Left lung (tissue), 10 donors: ENCODE data around the gene TTC14. TPM values are rescaled to one million over a fixed set of nuclear protein-coding genes. Genes with fewer than 3 reads are reported as not detected.

Experiments
- ATAC-seq: fragments of 200-7000 bp; cut with Tn5 transposase; one replicate; pipeline ENCODE4 v1.9.1; 2020; ENCODE audit warnings: moderate library complexity
- DNase-seq, 4 donors: peaks; one replicate each; pipeline ENCODE4 v3.0.0-alpha.2; 2013 to 2020
- H3K27ac ChIP-seq, 2 donors: fragments of 200-600 bp; sonication (generic) in 1 of 2; one replicate each; pipeline versions ENCODE4 v1.5.0 to v1.8.0; 2020 to 2021
- H3K27me3 ChIP-seq, 2 donors: fragments of 200-600 bp; sonication (generic) in 1 of 2; one replicate each; pipeline versions ENCODE4 v1.5.0 to v1.8.0; 2020 to 2021
- H3K36me3 ChIP-seq, 2 donors: fragments of 200-600 bp; sonication (generic) in 1 of 2; one replicate each; pipeline versions ENCODE4 v1.5.0 to v1.8.0; 2020 to 2021
- H3K4me1 ChIP-seq, 2 donors: fragments of 200-600 bp; one replicate each; pipeline ENCODE4 v1.8.0; 2021
- H3K4me3 ChIP-seq, 2 donors: fragments of 200-600 bp; sonication (generic) in 1 of 2; one replicate each; pipeline versions ENCODE4 v1.5.0 to v1.8.0; 2020 to 2021; ENCODE audit warnings: mild to moderate bottlenecking in 1 of 2
- H3K9me3 ChIP-seq, 2 donors: fragments of 200-600 bp; sonication (generic) in 1 of 2; one replicate each; pipeline versions ENCODE4 v1.5.0 to v1.8.0; 2020 to 2021
- intact Hi-C, 2 donors: fragments of 100-400 bp; cut with DNase I; formaldehyde crosslinking; loops; one replicate each; pipeline versions ENCODE4 v1.11.2 to v1.14.2; 2022
- polyA plus RNA-seq, 6 donors: library from polyadenylated mRNA; unstranded; fragments of 120-200 nt; gene quantifications; one replicate each; pipeline ENCODE4 v1.2.1, GENCODE V29; 2013; ENCODE audit not compliant: insufficient read length in 6 of 6
- total RNA-seq, 2 donors: library from RNA; stranded (reverse); fragmentation: NEBNext Ultra II Directional; extraction: Animal tissue kit (Norgen Biotek cat#: 25700); gene quantifications; one replicate each; pipeline ENCODE4 v1.2.1, GENCODE V29; 2021
- TF ChIP-seq, protein P1 (sequence below), 2 donors: fragments of 200-600 bp; sonication (generic) in 1 of 2; IDR thresholded peaks; one replicate each; pipeline versions ENCODE4 v1.5.0 to v1.8.0; 2021; ENCODE audit warnings: antibody characterized with exemption in 2 of 2
- donor health status: DM: no; HTN: yes; CAD: no.
- donor health status: DM: no; HTN: no; CAD: no.

The TTC14 gene
- total and polyA plus RNA-seq, 8 donors: 39.5 to 149 (median 114) TPM

DNA sequence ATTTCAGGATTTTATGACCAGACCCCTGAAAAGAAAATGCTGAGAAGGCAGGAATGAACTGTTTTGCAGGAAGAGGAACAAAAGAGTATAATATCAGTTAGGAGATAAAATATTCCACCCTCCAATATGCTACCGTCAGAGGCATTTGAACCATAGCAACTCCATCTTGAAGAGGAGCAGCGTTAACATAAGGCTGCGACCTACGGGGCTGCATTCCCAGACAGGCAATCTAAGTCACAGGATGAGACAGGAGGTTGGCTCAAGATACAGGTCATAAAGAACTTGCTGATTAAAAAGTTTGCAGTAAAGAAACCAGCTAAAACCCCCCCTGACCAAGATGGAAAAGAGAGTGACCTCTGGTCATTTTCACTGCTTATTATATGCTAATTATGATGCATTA lies 54.4 kb downstream of the TTC14 start:
- H3K36me3 ChIP-seq: no peaks in the 10 kb centered on the region
- DNase-seq (no peak), ATAC-seq (no peak)
- H3K4me3 ChIP-seq: no peak overlapping the region
- intact Hi-C loops: no loop called here
- no peaks in the 10 kb centered on the region for H3K4me1 ChIP-seq
- no peak overlapping the region for H3K27ac ChIP-seq
- TF ChIP-seq, protein P1, sequence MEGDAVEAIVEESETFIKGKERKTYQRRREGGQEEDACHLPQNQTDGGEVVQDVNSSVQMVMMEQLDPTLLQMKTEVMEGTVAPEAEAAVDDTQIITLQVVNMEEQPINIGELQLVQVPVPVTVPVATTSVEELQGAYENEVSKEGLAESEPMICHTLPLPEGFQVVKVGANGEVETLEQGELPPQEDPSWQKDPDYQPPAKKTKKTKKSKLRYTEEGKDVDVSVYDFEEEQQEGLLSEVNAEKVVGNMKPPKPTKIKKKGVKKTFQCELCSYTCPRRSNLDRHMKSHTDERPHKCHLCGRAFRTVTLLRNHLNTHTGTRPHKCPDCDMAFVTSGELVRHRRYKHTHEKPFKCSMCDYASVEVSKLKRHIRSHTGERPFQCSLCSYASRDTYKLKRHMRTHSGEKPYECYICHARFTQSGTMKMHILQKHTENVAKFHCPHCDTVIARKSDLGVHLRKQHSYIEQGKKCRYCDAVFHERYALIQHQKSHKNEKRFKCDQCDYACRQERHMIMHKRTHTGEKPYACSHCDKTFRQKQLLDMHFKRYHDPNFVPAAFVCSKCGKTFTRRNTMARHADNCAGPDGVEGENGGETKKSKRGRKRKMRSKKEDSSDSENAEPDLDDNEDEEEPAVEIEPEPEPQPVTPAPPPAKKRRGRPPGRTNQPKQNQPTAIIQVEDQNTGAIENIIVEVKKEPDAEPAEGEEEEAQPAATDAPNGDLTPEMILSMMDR (IDR thresholded peaks at IDR 0.05): no peak
- no peaks in the 10 kb centered on the region for H3K9me3 ChIP-seq
- no peaks in the 10 kb centered on the region for H3K27me3 ChIP-seq

DNA sequence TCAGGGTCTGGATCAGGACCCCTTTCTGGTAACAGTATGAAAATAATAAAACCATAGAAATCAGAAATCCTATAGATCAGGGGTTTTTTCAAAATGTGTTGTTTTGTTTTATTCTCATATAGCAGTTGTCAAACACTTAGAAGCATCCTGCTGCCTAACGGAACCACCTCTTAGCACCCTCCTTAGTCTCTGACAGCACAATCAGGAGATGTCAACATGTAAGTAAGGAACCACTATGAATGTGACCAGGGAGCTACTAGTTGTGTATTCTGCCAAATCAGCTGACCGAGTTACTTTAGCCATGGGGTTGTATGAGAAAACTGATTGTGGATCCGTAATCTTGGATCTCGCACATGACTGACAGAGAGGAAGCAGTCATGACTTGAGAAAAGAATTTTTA lies 55.1 kb downstream of the TTC14 start:
- ATAC-seq: no peak
- Histone ChIP-seq H3K9me3 (no peaks in the 10 kb centered on the region), H3K27ac (no peak overlapping the region), H3K4me1 (no peaks in the 10 kb centered on the region), H3K4me3 (no peak overlapping the region), H3K27me3 (no peaks in the 10 kb centered on the region), H3K36me3 (no peaks in the 10 kb centered on the region)
- TF ChIP-seq, protein P1 (IDR thresholded peaks at IDR 0.05): no peak
- no peak for DNase-seq
- intact Hi-C loops: no loop called here

Other genes starting within 250 kb of the TTC14 start
- under 1 TPM in 1 of 2 donors, not detected in 1; 0.63 TPM for gene CCDC39, start 77.3 kb downstream of the TTC14 start, total RNA-seq
- gene CCDC39, start 77.3 kb downstream of the TTC14 start, polyA plus RNA-seq: 10 to 100 TPM in 1 of 6 donors, 1 to 10 TPM in 5; 6.6 to 10.6 (median 7.6) TPM